Esophagus squamous epithelium (tissue), 4 donors: ENCODE data around the gene ENDOV.

Experiments used
- POLR2A ChIP-seq, 4 donors: fragments of 450-650 bp; IDR thresholded peaks; one replicate each; pipeline ENCODE4 v1.6.1; 2017; ENCODE audit warnings: antibody characterized with exemption in 4 of 4, mild to moderate bottlenecking in 4 of 4, moderate library complexity in 3 of 4
- TF ChIP-seq, protein P1 (sequence below), 6 experiments: fragments of 450-650 bp in 4 of 6; fragments of 200-600 bp in 2 of 6; sonication (generic) in 2 of 6; IDR thresholded peaks; one replicate each; pipeline ENCODE4 v1.5.1; 2016 to 2019; ENCODE audit warnings: antibody characterized with exemption in 6 of 6, mild to moderate bottlenecking in 4 of 6, moderate library complexity in 4 of 6

DNA sequence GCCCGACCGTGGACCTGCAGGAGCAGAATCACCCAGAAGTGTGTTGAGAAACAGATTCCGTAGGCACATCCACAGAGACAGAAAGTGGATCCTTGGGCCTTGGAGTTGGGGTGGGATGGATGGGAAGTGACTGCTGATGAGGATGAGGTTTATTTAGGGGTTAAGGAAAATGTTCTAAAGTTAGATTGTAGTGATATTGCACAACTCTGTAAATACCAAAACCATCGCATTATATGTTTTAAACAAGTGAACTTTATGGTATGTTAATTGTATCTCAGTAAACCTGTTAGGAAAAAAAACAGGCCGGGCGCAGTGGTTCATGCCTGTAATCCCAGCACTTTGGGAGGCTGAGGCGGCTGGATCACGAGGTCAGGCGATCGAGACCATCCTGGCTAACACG lies 3.6 kb downstream of the ENDOV start:
- TF ChIP-seq, protein P1, sequence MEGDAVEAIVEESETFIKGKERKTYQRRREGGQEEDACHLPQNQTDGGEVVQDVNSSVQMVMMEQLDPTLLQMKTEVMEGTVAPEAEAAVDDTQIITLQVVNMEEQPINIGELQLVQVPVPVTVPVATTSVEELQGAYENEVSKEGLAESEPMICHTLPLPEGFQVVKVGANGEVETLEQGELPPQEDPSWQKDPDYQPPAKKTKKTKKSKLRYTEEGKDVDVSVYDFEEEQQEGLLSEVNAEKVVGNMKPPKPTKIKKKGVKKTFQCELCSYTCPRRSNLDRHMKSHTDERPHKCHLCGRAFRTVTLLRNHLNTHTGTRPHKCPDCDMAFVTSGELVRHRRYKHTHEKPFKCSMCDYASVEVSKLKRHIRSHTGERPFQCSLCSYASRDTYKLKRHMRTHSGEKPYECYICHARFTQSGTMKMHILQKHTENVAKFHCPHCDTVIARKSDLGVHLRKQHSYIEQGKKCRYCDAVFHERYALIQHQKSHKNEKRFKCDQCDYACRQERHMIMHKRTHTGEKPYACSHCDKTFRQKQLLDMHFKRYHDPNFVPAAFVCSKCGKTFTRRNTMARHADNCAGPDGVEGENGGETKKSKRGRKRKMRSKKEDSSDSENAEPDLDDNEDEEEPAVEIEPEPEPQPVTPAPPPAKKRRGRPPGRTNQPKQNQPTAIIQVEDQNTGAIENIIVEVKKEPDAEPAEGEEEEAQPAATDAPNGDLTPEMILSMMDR (IDR thresholded peaks at IDR 0.05): no peak
- no peak for TF ChIP-seq POLR2A (IDR thresholded peaks at IDR 0.05)
